ENCODE measurements around the gene KRTAP23-1.

DNA sequence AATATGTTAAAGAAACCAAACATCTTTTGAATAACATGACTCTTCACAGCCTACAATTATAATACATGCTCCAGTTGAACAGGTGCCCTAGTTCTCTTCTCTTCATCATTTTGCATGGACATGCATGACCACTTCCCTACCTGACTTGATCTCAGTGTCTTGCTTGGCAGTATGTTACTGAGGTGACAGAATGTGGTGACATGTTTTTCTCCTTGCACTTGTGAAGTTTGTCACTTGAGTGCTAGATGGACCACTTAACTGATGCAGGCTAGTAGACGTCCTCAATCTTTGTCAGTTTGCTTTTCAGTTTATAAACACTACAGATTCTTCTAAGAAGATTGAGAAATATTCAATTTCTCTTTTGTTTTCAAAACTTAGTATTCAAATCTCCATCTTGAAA lies 33.8 kb upstream of the KRTAP23-1 start:
- no peak for TF ChIP-seq NFYB (CRISPR knock-in tag; conservative IDR thresholded peaks at IDR 0.05; ENCODE audit: low read depth)
- TF ChIP-seq, protein P1, sequence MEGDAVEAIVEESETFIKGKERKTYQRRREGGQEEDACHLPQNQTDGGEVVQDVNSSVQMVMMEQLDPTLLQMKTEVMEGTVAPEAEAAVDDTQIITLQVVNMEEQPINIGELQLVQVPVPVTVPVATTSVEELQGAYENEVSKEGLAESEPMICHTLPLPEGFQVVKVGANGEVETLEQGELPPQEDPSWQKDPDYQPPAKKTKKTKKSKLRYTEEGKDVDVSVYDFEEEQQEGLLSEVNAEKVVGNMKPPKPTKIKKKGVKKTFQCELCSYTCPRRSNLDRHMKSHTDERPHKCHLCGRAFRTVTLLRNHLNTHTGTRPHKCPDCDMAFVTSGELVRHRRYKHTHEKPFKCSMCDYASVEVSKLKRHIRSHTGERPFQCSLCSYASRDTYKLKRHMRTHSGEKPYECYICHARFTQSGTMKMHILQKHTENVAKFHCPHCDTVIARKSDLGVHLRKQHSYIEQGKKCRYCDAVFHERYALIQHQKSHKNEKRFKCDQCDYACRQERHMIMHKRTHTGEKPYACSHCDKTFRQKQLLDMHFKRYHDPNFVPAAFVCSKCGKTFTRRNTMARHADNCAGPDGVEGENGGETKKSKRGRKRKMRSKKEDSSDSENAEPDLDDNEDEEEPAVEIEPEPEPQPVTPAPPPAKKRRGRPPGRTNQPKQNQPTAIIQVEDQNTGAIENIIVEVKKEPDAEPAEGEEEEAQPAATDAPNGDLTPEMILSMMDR (IDR thresholded peaks at IDR 0.05), result no peak
- TF ChIP-seq RELA (CRISPR knock-in tag; IDR thresholded peaks at IDR 0.05; ENCODE audit: borderline replicate concordance), result no peak
- TF ChIP-seq ATF1 (CRISPR knock-in tag; IDR thresholded peaks at IDR 0.05), result no peak
- TF ChIP-seq, protein P2, sequence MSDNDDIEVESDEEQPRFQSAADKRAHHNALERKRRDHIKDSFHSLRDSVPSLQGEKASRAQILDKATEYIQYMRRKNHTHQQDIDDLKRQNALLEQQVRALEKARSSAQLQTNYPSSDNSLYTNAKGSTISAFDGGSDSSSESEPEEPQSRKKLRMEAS (CRISPR knock-in tag; IDR thresholded peaks at IDR 0.05), result no peak
